Epithelial cell of esophagus (primary cell): ENCODE results near the gene PRICKLE1.

Source experiments
- DNase-seq: peaks from one replicate; pipeline ENCODE4 v3.0.0; 2010; ENCODE audit warnings: low read depth
- H3K4me3 ChIP-seq: 2 replicates; pipeline ENCODE4 v1.5.1; 2011; ENCODE audit warnings: mild to moderate bottlenecking, low read length, control low read depth
- CTCF ChIP-seq: IDR thresholded peaks from 2 replicates; pipeline ENCODE4 v1.5.1; 2011; ENCODE audit warnings: low read depth, mild to moderate bottlenecking, low read length, control low read depth, inconsistent platforms; ENCODE audit not compliant: insufficient read depth; ENCODE audit errors: missing control alignments

The PRICKLE1 gene

GRCh38 chr12:42571327-42572009 lies 18.1 kb downstream of the PRICKLE1 start:
- no peak for TF ChIP-seq CTCF
- DNase-seq, result no peak
- H3K4me3 ChIP-seq, result no peak overlapping the region

GRCh38 chr12:42570076-42570475 lies 19.5 kb downstream of the PRICKLE1 start:
- no peak for TF ChIP-seq CTCF
- peak; percentile 47 for DNase-seq
- H3K4me3 ChIP-seq, result no peak overlapping the region

GRCh38 chr12:42568952-42569915 lies 20.3 kb downstream of the PRICKLE1 start:
- peak; percentile 65 for DNase-seq
- TF ChIP-seq CTCF, result peak; percentile 61
- H3K4me3 ChIP-seq, result no peak overlapping the region

- no peak for DNase-seq
- H3K4me3 ChIP-seq, result no peak overlapping the region
- no peak for TF ChIP-seq CTCF
Observed at GRCh38 chr12:42565633-42566032, 23.9 kb downstream of the PRICKLE1 start.

GRCh38 chr12:42564996-42565395 lies 24.6 kb downstream of the PRICKLE1 start:
- DNase-seq, result no peak
- H3K4me3 ChIP-seq, result no peak overlapping the region
- no peak for TF ChIP-seq CTCF

GRCh38 chr12:42564556-42564955 lies 25.0 kb downstream of the PRICKLE1 start:
- no peak for TF ChIP-seq CTCF
- no peak overlapping the region for H3K4me3 ChIP-seq
- no peak for DNase-seq
